HG02623 (cell line): ENCODE measurements around the gene SLC6A5.

Experiments
- ATAC-seq: cut with Tn5 transposase; IDR thresholded peaks from one replicate; pipeline ENCODE4 v1.9.1; 2021; ENCODE audit warnings: moderate library complexity; ENCODE audit not compliant: unreplicated experiment

Gene SLC6A5

GRCh38 chr11:20596205-20597153 lies 2.9 kb upstream of the SLC6A5 start:
- ATAC-seq = no peak

GRCh38 chr11:20597154-20597679 lies 2.2 kb upstream of the SLC6A5 start:
- ATAC-seq = no peak

- ATAC-seq = no peak
These were observed 1.5 kb upstream of the SLC6A5 start for GRCh38 chr11:20597680-20598484.

- no peak for ATAC-seq
These were observed 916 bp upstream of the SLC6A5 start for GRCh38 chr11:20598492-20598891.

GRCh38 chr11:20600020-20600346 lies 575 bp downstream of the SLC6A5 start:
- no peak for ATAC-seq

GRCh38 chr11:20600551-20600950 lies 1.1 kb downstream of the SLC6A5 start:
- ATAC-seq = no peak

GRCh38 chr11:20601221-20601914 lies 2.0 kb downstream of the SLC6A5 start:
- no peak for ATAC-seq

- ATAC-seq = no peak
These were observed 4.9 kb downstream of the SLC6A5 start for GRCh38 chr11:20604295-20604803.

- no peak for ATAC-seq
These were observed 5.6 kb downstream of the SLC6A5 start for GRCh38 chr11:20604864-20605601.

GRCh38 chr11:20605602-20606091 lies 6.2 kb downstream of the SLC6A5 start:
- ATAC-seq = no peak

- ATAC-seq = no peak
These were observed 9.5 kb downstream of the SLC6A5 start for GRCh38 chr11:20608934-20609333.

GRCh38 chr11:20609727-20610707 lies 10.6 kb downstream of the SLC6A5 start:
- peak; percentile 99 for ATAC-seq

- no peak for ATAC-seq
These were observed 11.4 kb downstream of the SLC6A5 start for GRCh38 chr11:20610825-20611224.

- ATAC-seq = no peak
These were observed 12.0 kb downstream of the SLC6A5 start for GRCh38 chr11:20611445-20611844.

GRCh38 chr11:20611892-20612291 lies 12.5 kb downstream of the SLC6A5 start:
- ATAC-seq = no peak

GRCh38 chr11:20612416-20612815 lies 13.0 kb downstream of the SLC6A5 start:
- ATAC-seq = no peak

GRCh38 chr11:20616920-20617319 lies 17.5 kb downstream of the SLC6A5 start:
- ATAC-seq = no peak

GRCh38 chr11:20617346-20618005 lies 18.1 kb downstream of the SLC6A5 start:
- no peak for ATAC-seq
